ENCODE measurements around the gene CEP170B. TPM values are rescaled to one million over a fixed set of nuclear protein-coding genes. Genes with fewer than 3 reads are reported as not detected.

The CEP170B gene
- total RNA-seq, 2 donors from 2014 or later, result 29.1 to 81.2 TPM

- no peak overlapping the region for H3K4me3 ChIP-seq
- no peak for DNase-seq (ENCODE audit: low spot score)
- TF ChIP-seq CTCF (IDR thresholded peaks at IDR 0.05), result no peak
- no peak for TF ChIP-seq POLR2A (IDR thresholded peaks at IDR 0.05)
- no peak for TF ChIP-seq POLR2AphosphoS5 (IDR thresholded peaks at IDR 0.05)
- WGBS, result 91% methylated on average over 23 of the region's 23 CpGs
- no peaks in the 10 kb centered on the region for H3K27me3 ChIP-seq (replicated peaks; ENCODE audit: insufficient read depth)
- H3K4me1 ChIP-seq (replicated peaks), result peaks cover 13% of the 10 kb centered on the region
- H3K36me3 ChIP-seq, result no peaks in the 10 kb centered on the region
- intact Hi-C loops (cut with DNase I), result no loop called here
- no peaks in the 10 kb centered on the region for H3K9me3 ChIP-seq
- no peak overlapping the region for H3K27ac ChIP-seq
Measured at GRCh38 chr14:104868060-104868740, 3.1 kb downstream of the CEP170B start.

GRCh38 chr14:104868811-104869572, 3.9 kb downstream of the CEP170B start:
- TF ChIP-seq CTCF (IDR thresholded peaks at IDR 0.05), result no peak
- no peak for TF ChIP-seq POLR2AphosphoS5 (IDR thresholded peaks at IDR 0.05)
- TF ChIP-seq POLR2A (IDR thresholded peaks at IDR 0.05), result no peak
- Histone ChIP-seq H3K4me3 (no peak overlapping the region), H3K27me3 (replicated peaks; ENCODE audit: insufficient read depth) (no peaks in the 10 kb centered on the region), H3K4me1 (replicated peaks) (peaks cover 13% of the 10 kb centered on the region), H3K9me3 (no peaks in the 10 kb centered on the region), H3K36me3 (no peaks in the 10 kb centered on the region), H3K27ac (no peak overlapping the region)
- intact Hi-C loops (cut with DNase I), result no loop called here
- 88% methylated on average over 22 of the region's 22 CpGs for WGBS
- no peak for DNase-seq (ENCODE audit: low spot score)

GRCh38 chr14:104869669-104870367, 4.8 kb downstream of the CEP170B start:
- WGBS, result 96% methylated on average over 18 of the region's 18 CpGs
- Histone ChIP-seq H3K4me3 (no peak overlapping the region), H3K4me1 (replicated peaks) (peaks cover 13% of the 10 kb centered on the region), H3K27ac (no peak overlapping the region), H3K9me3 (no peaks in the 10 kb centered on the region), H3K36me3 (no peaks in the 10 kb centered on the region), H3K27me3 (replicated peaks; ENCODE audit: insufficient read depth) (no peaks in the 10 kb centered on the region)
- no peak for DNase-seq (ENCODE audit: low spot score)
- TF ChIP-seq CTCF (IDR thresholded peaks at IDR 0.05), result no peak
- no peak for TF ChIP-seq POLR2A (IDR thresholded peaks at IDR 0.05)
- TF ChIP-seq POLR2AphosphoS5 (IDR thresholded peaks at IDR 0.05), result no peak
- intact Hi-C loops (cut with DNase I), result no loop called here

- no peak for DNase-seq (ENCODE audit: low spot score)
- H3K36me3 ChIP-seq, result no peaks in the 10 kb centered on the region
- WGBS, result 80% methylated on average over 21 of the region's 21 CpGs
- peaks cover 13% of the 10 kb centered on the region for H3K4me1 ChIP-seq (replicated peaks)
- TF ChIP-seq CTCF (IDR thresholded peaks at IDR 0.05) (peak in 1 of 4 experiments; percentile 9), POLR2A (IDR thresholded peaks at IDR 0.05) (no peak)
- no peaks in the 10 kb centered on the region for H3K27me3 ChIP-seq (replicated peaks; ENCODE audit: insufficient read depth)
- H3K4me3 ChIP-seq, result no peak overlapping the region
- intact Hi-C loops (cut with DNase I), result no loop called here
- H3K9me3 ChIP-seq, result no peaks in the 10 kb centered on the region
- H3K27ac ChIP-seq, result no peak overlapping the region
Measured at GRCh38 chr14:104870368-104871144, 5.5 kb downstream of the CEP170B start.

All from prostate gland (tissue), 2 donors.